Esophagus squamous epithelium (tissue), 4 donors: Measurements from ENCODE around the gene RRBP1.

Experiments used
- CTCF ChIP-seq, 6 experiments: fragments of 450-650 bp in 4 of 6; fragments of 200-600 bp in 2 of 6; sonication (generic) in 2 of 6; IDR thresholded peaks; one replicate each; pipeline ENCODE4 v1.5.1; 2016 to 2019; ENCODE audit warnings: antibody characterized with exemption in 6 of 6, mild to moderate bottlenecking in 4 of 6, moderate library complexity in 4 of 6
- POLR2A ChIP-seq, 4 donors: fragments of 450-650 bp; IDR thresholded peaks; one replicate each; pipeline ENCODE4 v1.6.1; 2017; ENCODE audit warnings: antibody characterized with exemption in 4 of 4, mild to moderate bottlenecking in 4 of 4, moderate library complexity in 3 of 4

- TF ChIP-seq CTCF (IDR thresholded peaks at IDR 0.05) (no peak), POLR2A (IDR thresholded peaks at IDR 0.05) (no peak)
These were observed 95.8 kb downstream of the RRBP1 start for GRCh38 chr20:17586250-17586649.
